SK-N-SH (cell line): ENCODE data around the gene RBM42. TPM values are rescaled to one million over a fixed set of nuclear protein-coding genes. Genes with fewer than 3 reads are reported as not detected.

ENCODE experiments used
- CTCF ChIA-PET: fragments of 300-600, 350-600 bp; formaldehyde crosslinking; extraction: SDS; loops from one replicate; lab custom pipeline; 2021; lab: Yijun Ruan, JAX
- POLR2A ChIA-PET: fragments of 350-600 bp; sonication (Branson Sonifier 250); formaldehyde crosslinking; extraction: SDS; loops from one replicate; lab custom pipeline; 2020; ENCODE audit warnings: antibody characterized with exemption, inconsistent platforms; lab: Yijun Ruan, JAX
- DNase-seq: peaks from one replicate; pipeline ENCODE4 v3.0.0; 2012
- H2AFZ ChIP-seq: fragments of 200-600 bp; sonication (generic); 2 replicates; pipeline ENCODE4 v1.8.1; 2016; ENCODE audit warnings: antibody characterized with exemption, mild to moderate bottlenecking, low read depth
- H3F3A ChIP-seq: fragments of 200-600 bp; sonication (generic); replicated peaks from 2 replicates; pipeline ENCODE3; 2016; ENCODE audit warnings: antibody characterized with exemption, mild to moderate bottlenecking; ENCODE audit not compliant: insufficient read depth
- H3K27ac ChIP-seq, 2 experiments: fragments of 200-500 bp in 1 of 2; fragments of 200-600 bp in 1 of 2; sonication (Bioruptor generic) in 1 of 2; sonication (generic), shearing (Covaris generic) in 1 of 2; 2 replicates each; pipeline versions ENCODE4 v1.5.1 to v1.6.1; 2014 to 2016; ENCODE audit warnings: low read depth in 2 of 2, inconsistent platforms in 1 of 2, low read length in 1 of 2, mild to moderate bottlenecking in 1 of 2, mixed read lengths in 1 of 2
- H3K27me3 ChIP-seq: fragments of 200-600 bp; sonication (generic), shearing (Covaris generic); 2 replicates; pipeline ENCODE4 v1.6.1; 2016; ENCODE audit warnings: mixed run types; ENCODE audit not compliant: insufficient read depth
- H3K36me3 ChIP-seq, 2 experiments: fragments of 200-500 bp in 1 of 2; fragments of 200-600 bp in 1 of 2; sonication (Bioruptor generic) in 1 of 2; sonication (generic) in 1 of 2; replicated peaks in 1 of 2; 2 replicates each; pipeline versions ENCODE3 to v1.5.1; 2014 to 2016; ENCODE audit warnings: low read length in 1 of 2, mild to moderate bottlenecking in 1 of 2; ENCODE audit not compliant: insufficient read depth in 2 of 2, control insufficient read depth in 1 of 2
- H3K4me1 ChIP-seq, 2 experiments: fragments of 200-500 bp in 1 of 2; fragments of 200-600 bp in 1 of 2; sonication (Bioruptor generic) in 1 of 2; sonication (generic), shearing (Covaris generic) in 1 of 2; 2 replicates each; pipeline versions ENCODE4 v1.5.1 to v1.6.1; 2014 to 2016; ENCODE audit warnings: low read depth in 1 of 2, low read length in 1 of 2, mixed run types in 1 of 2; ENCODE audit not compliant: insufficient read depth in 2 of 2, control insufficient read depth in 1 of 2
- H3K4me2 ChIP-seq: fragments of 200-600 bp; sonication (generic), shearing (Covaris generic); 2 replicates; pipeline ENCODE4 v1.6.1; 2017; ENCODE audit warnings: mixed run types
- H3K4me3 ChIP-seq, 2 experiments: fragments of 200-500 bp in 1 of 2; fragments of 200-600 bp in 1 of 2; sonication (Bioruptor generic) in 1 of 2; sonication (generic), shearing (Covaris generic) in 1 of 2; 2 replicates each; pipeline versions ENCODE4 v1.5.1 to v1.8.1; 2014 to 2016; ENCODE audit warnings: low read depth in 2 of 2, inconsistent platforms in 1 of 2, low read length in 1 of 2, mild to moderate bottlenecking in 1 of 2, mixed read lengths in 1 of 2, moderate library complexity in 1 of 2
- H3K79me2 ChIP-seq: fragments of 200-600 bp; sonication (generic); 2 replicates; pipeline ENCODE4 v1.8.1; 2017; ENCODE audit warnings: mild to moderate bottlenecking; ENCODE audit not compliant: insufficient read depth
- H3K9ac ChIP-seq: fragments of 200-600 bp; sonication (generic); 2 replicates; pipeline ENCODE4 v1.6.1; 2017; ENCODE audit warnings: mixed run types
- H3K9me2 ChIP-seq: fragments of 200-600 bp; sonication (generic); 2 replicates; pipeline ENCODE4 v1.6.1; 2017; ENCODE audit warnings: mixed run types
- H3K9me3 ChIP-seq: fragments of 200-600 bp; sonication (generic); 2 replicates; pipeline ENCODE4 v1.6.1; 2017; ENCODE audit warnings: mixed run types, mild to moderate bottlenecking, moderate library complexity
- H4K20me1 ChIP-seq: fragments of 200-600 bp; sonication (generic); 2 replicates; pipeline ENCODE4 v1.6.1; 2017; ENCODE audit warnings: mild to moderate bottlenecking, mixed run types; ENCODE audit not compliant: insufficient read depth
- CHD2 ChIP-seq: fragments of 150-350 bp; IDR thresholded peaks from 2 replicates; pipeline ENCODE4 v1.6.1; 2018; ENCODE audit warnings: low read length; ENCODE audit not compliant: partially characterized antibody
- EZH2phosphoT487 ChIP-seq: fragments of 200-600 bp; sonication (generic); IDR thresholded peaks from 2 replicates; pipeline ENCODE4 v1.6.1; 2017; ENCODE audit warnings: low read depth, mixed run types, mild to moderate bottlenecking, antibody characterized with exemption, moderate library complexity, borderline replicate concordance
- FOSL2 ChIP-seq: IDR thresholded peaks from 2 replicates; pipeline ENCODE4 v1.4.0; 2012; ENCODE audit warnings: low read depth, mild to moderate bottlenecking, moderate library complexity, borderline replicate concordance
- FOXJ3 ChIP-seq: sonication (generic); formaldehyde crosslinking; IDR thresholded peaks from 2 replicates; pipeline ENCODE4 v1.5.1; 2020; ENCODE audit warnings: mild to moderate bottlenecking, missing genetic modification reagents
- GABPA ChIP-seq: IDR thresholded peaks from 2 replicates; pipeline ENCODE4 v1.4.0; 2012; ENCODE audit warnings: low read depth, mild to moderate bottlenecking
- GATA2 ChIP-seq: sonication (generic); formaldehyde crosslinking; IDR thresholded peaks from 2 replicates; pipeline ENCODE4 v1.5.0; 2020; ENCODE audit warnings: mild to moderate bottlenecking, missing genetic modification reagents
- JUND ChIP-seq: IDR thresholded peaks from 2 replicates; pipeline ENCODE4 v1.4.0; 2012
- MEF2A ChIP-seq: IDR thresholded peaks from 2 replicates; pipeline ENCODE4 v1.4.0; 2012; ENCODE audit warnings: low read depth, borderline replicate concordance
- NFIC ChIP-seq: IDR thresholded peaks from 2 replicates; pipeline ENCODE4 v1.4.0; 2012; ENCODE audit warnings: borderline replicate concordance
- NRF1 ChIP-seq: IDR thresholded peaks from 2 replicates; pipeline ENCODE4 v1.6.1; 2012; ENCODE audit warnings: low read depth, mild to moderate bottlenecking, low read length
- PBX3 ChIP-seq: IDR thresholded peaks from 2 replicates; pipeline ENCODE4; 2012
- POLR2AphosphoS5 ChIP-seq: IDR thresholded peaks from 2 replicates; pipeline ENCODE4 v1.6.1; 2012; ENCODE audit warnings: low read depth, low read length
- RAD21 ChIP-seq: IDR thresholded peaks from 2 replicates; pipeline ENCODE4 v1.6.1; 2012; ENCODE audit warnings: mild to moderate bottlenecking, low read length
- REST ChIP-seq: IDR thresholded peaks from 2 replicates; pipeline ENCODE4 v1.6.1; 2012; ENCODE audit warnings: mild to moderate bottlenecking, low read depth, low read length, moderate library complexity
- RXRA ChIP-seq: IDR thresholded peaks from 2 replicates; pipeline ENCODE4 v1.4.0; 2012; ENCODE audit warnings: low read depth, mild to moderate bottlenecking, borderline replicate concordance
- TAF1 ChIP-seq: IDR thresholded peaks from 2 replicates; pipeline ENCODE4 v1.6.1; 2012; ENCODE audit warnings: low read depth, mild to moderate bottlenecking, low read length, moderate library complexity, borderline replicate concordance
- TCF12 ChIP-seq: IDR thresholded peaks from 2 replicates; pipeline ENCODE4 v1.4.0; 2012
- USF2 ChIP-seq: fragments of 150-350 bp; IDR thresholded peaks from 2 replicates; pipeline ENCODE4 v1.6.1; 2017; ENCODE audit warnings: antibody characterized with exemption, low read length, low read depth, borderline replicate concordance
- YY1 ChIP-seq: IDR thresholded peaks from 2 replicates; pipeline ENCODE4 v1.4.0; 2012; ENCODE audit warnings: low read depth, mild to moderate bottlenecking
- ZBTB33 ChIP-seq: IDR thresholded peaks from 2 replicates; pipeline ENCODE4 v1.4.0; 2012; ENCODE audit warnings: low read depth, borderline replicate concordance
- WGBS: methylation state at CpG from one replicate; pipeline ENCODE4 v1.1.6; 2017; ENCODE audit warnings: low lambda C conversion rate; 5-methylcytosine and 5-hydroxymethylcytosine counted together
- polyA plus RNA-seq, 3 experiments: library from polyadenylated mRNA; depleted of rRNA; stranded (reverse); fragments of >200 nt; gene quantifications; 2 replicates each; pipeline ENCODE4 v1.2.3, GENCODE V29; 2012

Gene RBM42
- polyA plus RNA-seq, 1 of the 3 experiments (the other 2 are of a cell fraction): 69.9 TPM

GRCh38 chr19:35642798-35643254 lies 14.0 kb downstream of the RBM42 start:
- 92% methylated on average over 6 of the region's 15 CpGs for WGBS

More at GRCh38 chr19:35642798-35643254, 14.0 kb downstream of the RBM42 start:
- Histone ChIP-seq H3K4me1 (peaks cover 4 to 19% of the 10 kb centered on the region in 2 experiments; a peak in 1 of 4 replicates), H2AFZ (peak overlapping the region; percentile 98; the same call in 1 of the 2 replicates), H3K9me3 (no peaks in the 10 kb centered on the region), H3F3A (peaks cover 26% of the 10 kb centered on the region), H3K9me2 (no peaks in the 10 kb centered on the region), H3K4me2 (peak overlapping the region; percentile 85), H3K36me3 (peaks cover 0 to 1% of the 10 kb centered on the region in 2 experiments), H4K20me1 (no peaks in the 10 kb centered on the region), H3K4me3 (peak overlapping the region; percentile 64 to 76), H3K27ac (peak overlapping the region in 1 of 2 experiments; percentile 83; a peak in 1 of 4 replicates), H3K27me3 (no peaks in the 10 kb centered on the region), H3K79me2 (no peaks in the 10 kb centered on the region), H3K9ac (peak overlapping the region; percentile 68)
- TF ChIP-seq YY1: no peak
- TF ChIP-seq CHD2: no peak
- no peak for TF ChIP-seq USF2
- TF ChIP-seq GATA2 (CRISPR knock-in tag): no peak
- TF ChIP-seq GABPA: no peak
- TF ChIP-seq RAD21: no peak
- TF ChIP-seq TCF12: no peak
- TF ChIP-seq FOSL2: no peak
- TF ChIP-seq RXRA: no peak
- no peak for TF ChIP-seq NFIC
- TF ChIP-seq FOXJ3 (CRISPR knock-in tag): no peak
- no peak for TF ChIP-seq PBX3
- TF ChIP-seq REST: no peak
- TF ChIP-seq NRF1: no peak
- no peak for TF ChIP-seq JUND
- TF ChIP-seq POLR2AphosphoS5: no peak
- no peak for TF ChIP-seq EZH2phosphoT487
- no peak for TF ChIP-seq ZBTB33
- no peak for TF ChIP-seq TAF1
- TF ChIP-seq MEF2A: no peak
- POLR2A ChIA-PET: interaction anchor here (1.6 kb wide), 1 partner anchor 85 kb away, joined by 3 read pairs; no protein-coding TSS in a partner anchor
- CTCF ChIA-PET: interaction anchor here (0.8 to 1.3 kb wide), 2 partner anchors 25 to 87 kb away, joined by 3 to 4 read pairs; no protein-coding TSS in a partner anchor
- DNase-seq: no peak
